PC-9 (cell line): ENCODE measurements around the gene TRAPPC3. TPM values are rescaled to one million over a fixed set of nuclear protein-coding genes. Genes with fewer than 3 reads are reported as not detected.
A peak's percentile ranks its signal among the peaks of the same experiment; 100 is the strongest.

Experiments used
- BruUV-seq: library from RNA; stranded (reverse); fragments of 400-500 nt; replicated peaks from 2 replicates; lab custom pipeline; 2021; lab: Mats Ljungman, UMichigan
- CTCF ChIA-PET: fragments of 300-600 bp; sonication (Branson Sonifier 250); formaldehyde crosslinking; loops from one replicate; lab custom pipeline; 2022; ENCODE audit warnings: antibody characterized with exemption; lab: Charles Lee
- POLR2A ChIA-PET: fragments of 300-600 bp; sonication (Branson Sonifier 250); formaldehyde crosslinking; loops from one replicate; lab custom pipeline; 2022; ENCODE audit warnings: antibody characterized with exemption; ENCODE audit not compliant: unreplicated experiment; lab: Charles Lee
- DNase-seq, 2 experiments: peaks; one replicate each; pipeline versions ENCODE4 v3.0.0 to v3.0.0-alpha.2; 2015 to 2022; ENCODE audit warnings: mixed read lengths in 1 of 2
- H2AFZ ChIP-seq: fragments of 200-600 bp; sonication (generic); 2 replicates; pipeline ENCODE4 v1.8.1; 2017; ENCODE audit warnings: antibody characterized with exemption
- H3F3A ChIP-seq: fragments of 200-600 bp; sonication (generic); 2 replicates; pipeline ENCODE4 v1.8.1; 2017; ENCODE audit warnings: antibody characterized with exemption, mild to moderate bottlenecking, low read depth; ENCODE audit not compliant: insufficient read depth
- H3K27ac ChIP-seq: fragments of 200-600 bp; sonication (generic); 2 replicates; pipeline ENCODE4 v1.6.1; 2016; ENCODE audit warnings: mixed run types
- H3K27me3 ChIP-seq: fragments of 200-600 bp; sonication (generic); 2 replicates; pipeline ENCODE4 v1.6.1; 2016; ENCODE audit warnings: low read depth, mixed run types; ENCODE audit not compliant: insufficient read depth
- H3K36me3 ChIP-seq: fragments of 200-600 bp; sonication (generic); 2 replicates; pipeline ENCODE4 v1.6.1; 2016; ENCODE audit warnings: low read depth, mixed run types
- H3K4me1 ChIP-seq: fragments of 200-600 bp; sonication (generic); replicated peaks from 2 replicates; pipeline ENCODE4 v1.6.1; 2016; ENCODE audit warnings: mixed run types; ENCODE audit not compliant: insufficient read depth
- H3K4me2 ChIP-seq: fragments of 200-600 bp; sonication (generic); 2 replicates; pipeline ENCODE4 v1.6.1; 2017; ENCODE audit warnings: mixed run types
- H3K4me3 ChIP-seq: fragments of 200-600 bp; sonication (generic); 2 replicates; pipeline ENCODE4 v1.6.1; 2016; ENCODE audit warnings: mixed run types
- H3K79me2 ChIP-seq: fragments of 200-600 bp; sonication (generic); 2 replicates; pipeline ENCODE4 v1.6.1; 2017; ENCODE audit warnings: low read depth, mixed run types
- H3K9me2 ChIP-seq: fragments of 200-600 bp; sonication (generic); 2 replicates; pipeline ENCODE4 v1.8.1; 2017; ENCODE audit warnings: mild to moderate bottlenecking; ENCODE audit not compliant: insufficient read depth
- H3K9me3 ChIP-seq: fragments of 200-600 bp; sonication (generic); 2 replicates; pipeline ENCODE4 v1.8.1; 2016; ENCODE audit warnings: low read depth; ENCODE audit not compliant: insufficient read depth
- H4K20me1 ChIP-seq: fragments of 200-600 bp; sonication (generic); 2 replicates; pipeline ENCODE4 v1.8.1; 2017; ENCODE audit not compliant: insufficient read depth
- EZH2 ChIP-seq: fragments of 200-600 bp; sonication (generic); IDR thresholded peaks from 2 replicates; pipeline ENCODE4 v1.8.0; 2017; ENCODE audit warnings: antibody characterized with exemption, low read depth
- intact Hi-C: fragments of 100-400 bp; cut with micrococcal nuclease; formaldehyde crosslinking; loops from one replicate; pipeline ENCODE4 v1.10.0; 2022; ENCODE audit not compliant: unreplicated experiment
- total RNA-seq: library from RNA; stranded (reverse); gene quantifications from 2 replicates; pipeline ENCODE4 v1.2.3, GENCODE V29; 2021
- TF ChIP-seq, protein P1 (sequence below): fragments of 200-600 bp; sonication (generic); conservative IDR thresholded peaks from 2 replicates; pipeline ENCODE4 v1.6.1; 2017; ENCODE audit warnings: mixed run types, antibody characterized with exemption, mild to moderate bottlenecking, moderate library complexity

TRAPPC3 gene
- total RNA-seq, 1 experiment from 2014 or later, result 116 TPM

DNA sequence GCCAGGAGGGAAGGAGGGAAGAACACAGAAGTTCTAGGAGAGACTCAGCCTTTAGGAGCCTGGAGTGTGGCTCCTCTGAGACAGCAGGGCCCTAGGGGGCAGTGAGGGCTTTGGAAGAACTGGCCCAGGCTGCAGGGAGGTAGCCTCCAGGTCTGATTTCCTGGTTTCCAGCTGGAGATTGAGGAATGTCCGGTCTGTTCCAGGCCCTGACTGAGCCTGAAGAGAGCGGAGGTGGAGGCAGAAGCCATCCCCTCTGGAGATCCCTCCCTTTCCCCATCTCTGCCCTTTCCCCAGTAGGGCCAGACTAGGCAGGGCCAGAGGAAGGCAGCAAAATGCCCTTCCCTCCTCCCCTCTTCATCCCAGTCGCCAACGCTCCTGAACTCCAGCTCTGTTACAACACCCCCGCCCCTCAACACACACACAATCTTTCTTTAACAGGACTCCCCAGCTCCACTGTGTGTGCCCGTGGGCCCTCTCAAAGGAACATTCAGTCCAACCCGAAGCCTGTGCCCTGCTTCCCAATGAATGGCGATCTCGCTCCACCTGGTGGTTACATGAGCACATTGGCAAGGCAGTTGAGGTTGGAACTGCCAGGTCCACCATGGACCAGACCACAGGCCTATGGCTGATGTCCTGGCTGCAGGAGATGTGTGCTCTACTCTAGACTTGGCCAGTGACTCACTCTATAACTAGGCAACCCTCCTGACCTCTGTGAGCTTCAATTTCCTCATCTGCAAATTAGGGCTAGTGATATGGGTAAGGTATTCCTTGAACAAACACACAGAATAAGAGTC lies 38.7 kb upstream of the TRAPPC3 start:
- Histone ChIP-seq H3K4me3 (no peak overlapping the region), H3K9me3 (no peaks in the 10 kb centered on the region), H4K20me1 (no peaks in the 10 kb centered on the region), H3K27me3 (no peaks in the 10 kb centered on the region), H3K4me1 (peaks cover 9% of the 10 kb centered on the region; the same call in 1 of the 2 replicates), H3K4me2 (peak overlapping the region; percentile 63), H3K79me2 (no peaks in the 10 kb centered on the region), H3K36me3 (no peaks in the 10 kb centered on the region), H2AFZ (peak overlapping the region; percentile 63), H3K9me2 (no peaks in the 10 kb centered on the region), H3K27ac (peak overlapping the region; percentile 53), H3F3A (peaks cover 17% of the 10 kb centered on the region)
- BruUV-seq, result no TSS peak
- intact Hi-C loops, result loop anchor here (1.0 to 10.0 kb wide), 4 partner anchors 39 to 333 kb away; partner anchors contain the start of gene TRAPPC3
- no peak for TF ChIP-seq EZH2
- TF ChIP-seq, protein P1, sequence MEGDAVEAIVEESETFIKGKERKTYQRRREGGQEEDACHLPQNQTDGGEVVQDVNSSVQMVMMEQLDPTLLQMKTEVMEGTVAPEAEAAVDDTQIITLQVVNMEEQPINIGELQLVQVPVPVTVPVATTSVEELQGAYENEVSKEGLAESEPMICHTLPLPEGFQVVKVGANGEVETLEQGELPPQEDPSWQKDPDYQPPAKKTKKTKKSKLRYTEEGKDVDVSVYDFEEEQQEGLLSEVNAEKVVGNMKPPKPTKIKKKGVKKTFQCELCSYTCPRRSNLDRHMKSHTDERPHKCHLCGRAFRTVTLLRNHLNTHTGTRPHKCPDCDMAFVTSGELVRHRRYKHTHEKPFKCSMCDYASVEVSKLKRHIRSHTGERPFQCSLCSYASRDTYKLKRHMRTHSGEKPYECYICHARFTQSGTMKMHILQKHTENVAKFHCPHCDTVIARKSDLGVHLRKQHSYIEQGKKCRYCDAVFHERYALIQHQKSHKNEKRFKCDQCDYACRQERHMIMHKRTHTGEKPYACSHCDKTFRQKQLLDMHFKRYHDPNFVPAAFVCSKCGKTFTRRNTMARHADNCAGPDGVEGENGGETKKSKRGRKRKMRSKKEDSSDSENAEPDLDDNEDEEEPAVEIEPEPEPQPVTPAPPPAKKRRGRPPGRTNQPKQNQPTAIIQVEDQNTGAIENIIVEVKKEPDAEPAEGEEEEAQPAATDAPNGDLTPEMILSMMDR, result peak; percentile 92
- DNase-seq, result peak; percentile 78 to 88
- ChIA-PET CTCF (interaction anchor here (0.5 to 2.3 kb wide), 16 partner anchors 13 to 155 kb away, joined by 3 to 42 read pairs (median 3); partner anchors contain the start of genes MAP7D1 and TRAPPC3), POLR2A (interaction anchor here (0.5 to 0.9 kb wide), 8 partner anchors 27 to 257 kb away, joined by 3 to 9 read pairs (median 4); partner anchors contain the start of gene AGO3)

DNA sequence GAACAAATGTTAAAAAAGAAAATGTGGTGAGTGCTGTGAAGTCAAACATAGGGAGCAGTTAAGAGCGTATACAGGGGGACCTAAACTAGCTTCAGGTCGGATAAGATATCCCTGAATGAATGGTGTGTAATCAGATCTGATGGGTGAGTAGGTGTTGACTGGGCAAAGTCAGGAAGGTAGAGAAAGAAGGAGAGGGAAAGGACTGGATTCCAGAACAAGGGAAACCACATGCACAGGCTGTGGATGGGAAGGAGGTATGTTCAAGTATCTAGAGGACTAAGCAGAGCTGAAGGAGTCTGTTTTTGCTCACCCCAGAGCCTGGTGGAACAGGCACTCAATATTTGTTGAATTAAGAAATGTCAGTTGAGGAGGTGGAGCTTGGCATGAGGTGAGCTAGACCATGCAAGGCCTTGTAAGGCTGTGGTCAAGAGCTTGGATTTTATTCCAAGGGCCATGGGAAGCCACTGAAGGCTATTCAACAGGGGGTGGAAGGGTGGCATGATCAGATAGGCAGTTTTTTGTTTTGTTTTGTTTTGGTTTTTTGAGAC lies 34.1 kb upstream of the TRAPPC3 start:
- no peaks in the 10 kb centered on the region for H3K36me3 ChIP-seq
- H3K9me2 ChIP-seq, result no peaks in the 10 kb centered on the region
- no peak for DNase-seq
- intact Hi-C loops, result loop anchor here (10.0 kb wide), 1 partner anchor 329 kb away; no protein-coding TSS in a partner anchor
- H3K79me2 ChIP-seq, result no peaks in the 10 kb centered on the region
- POLR2A ChIA-PET, result interaction anchor here (0.5 to 0.6 kb wide), 3 partner anchors 29 to 1858 kb away, joined by 3 to 5 read pairs (median 4); no protein-coding TSS in a partner anchor
- H3K27ac ChIP-seq, result no peak overlapping the region
- H3K4me1 ChIP-seq, result peaks cover 9% of the 10 kb centered on the region; the same call in 1 of the 2 replicates
- peaks cover 21% of the 10 kb centered on the region for H3F3A ChIP-seq
- H3K4me2 ChIP-seq, result no peak overlapping the region
- no peak overlapping the region for H3K4me3 ChIP-seq
- H3K27me3 ChIP-seq, result no peaks in the 10 kb centered on the region
- TF ChIP-seq EZH2, result no peak
- TF ChIP-seq, protein P1, result no peak
- no peaks in the 10 kb centered on the region; the same call in 1 of the 2 replicates for H4K20me1 ChIP-seq
- H3K9me3 ChIP-seq, result no peaks in the 10 kb centered on the region
- CTCF ChIA-PET, result no interaction called here
- no peak overlapping the region for H2AFZ ChIP-seq
- BruUV-seq, result TSS peak; percentile 8

DNA sequence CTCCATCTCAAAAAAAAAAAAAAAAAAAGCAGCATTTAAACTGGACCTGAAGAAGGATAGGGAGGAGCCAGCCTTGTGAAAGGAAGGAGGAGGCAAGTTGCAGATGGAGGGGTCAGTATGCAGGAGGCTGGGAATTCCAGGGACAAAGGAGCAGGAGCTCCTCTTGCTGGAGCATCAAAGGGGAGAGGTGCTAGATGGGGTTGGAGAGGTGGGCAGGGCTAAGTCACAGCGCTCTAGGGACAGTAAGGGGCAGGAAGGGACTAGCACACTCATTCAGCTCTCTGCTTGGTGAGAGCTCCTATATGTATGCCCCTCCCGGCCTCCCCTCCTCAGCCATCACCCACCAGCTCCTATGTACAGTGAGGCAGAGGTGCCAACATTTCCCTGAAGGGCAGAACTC lies 33.4 kb upstream of the TRAPPC3 start:
- ChIA-PET POLR2A (interaction anchor here (0.5 to 0.6 kb wide), 2 partner anchors 96 to 1859 kb away, joined by 4 to 5 read pairs; no protein-coding TSS in a partner anchor), CTCF (interaction anchor here (0.7 kb wide), 1 partner anchor 202 kb away, joined by 12 read pairs; no protein-coding TSS in a partner anchor)
- DNase-seq, result no peak
- Histone ChIP-seq H3K79me2 (no peaks in the 10 kb centered on the region), H3K9me3 (no peaks in the 10 kb centered on the region), H3K27me3 (no peaks in the 10 kb centered on the region), H3K4me2 (no peak overlapping the region), H3K27ac (no peak overlapping the region), H4K20me1 (no peaks in the 10 kb centered on the region; the same call in 1 of the 2 replicates), H3F3A (peaks cover 17% of the 10 kb centered on the region), H3K9me2 (no peaks in the 10 kb centered on the region), H2AFZ (no peak overlapping the region), H3K4me3 (no peak overlapping the region), H3K36me3 (no peaks in the 10 kb centered on the region), H3K4me1 (peaks cover 5% of the 10 kb centered on the region; the same call in 1 of the 2 replicates)
- TF ChIP-seq, protein P1, result no peak
- TF ChIP-seq EZH2, result no peak
- intact Hi-C loops, result loop anchor here (10.0 kb wide), 1 partner anchor 328 kb away; no protein-coding TSS in a partner anchor
- BruUV-seq, result no TSS peak
